Ovary (tissue), 3 donors: ENCODE measurements around the gene TSPAN13.

Experiments
- CTCF ChIP-seq, 3 donors: fragments of 450-650 bp in 2 of 3; fragments of 200-600 bp in 1 of 3; IDR thresholded peaks; one replicate each; pipeline versions ENCODE4 v1.5.1 to v1.8.0; 2016 to 2022; ENCODE audit warnings: antibody characterized with exemption in 3 of 3, mild to moderate bottlenecking in 1 of 3
- EP300 ChIP-seq: sonication (generic); formaldehyde crosslinking; IDR thresholded peaks from one replicate; pipeline ENCODE4 v1.6.1; 2017; ENCODE audit warnings: antibody characterized with exemption
- POLR2A ChIP-seq: fragments of 450-650 bp; IDR thresholded peaks from one replicate; pipeline ENCODE4 v1.6.1; 2017; ENCODE audit warnings: antibody characterized with exemption, mild to moderate bottlenecking, moderate library complexity
- donor health status: DM: no; HTN: no; CAD: no.

GRCh38 chr7:16715928-16716327 is 37.6 kb upstream of the TSPAN13 start:
- no peak for TF ChIP-seq CTCF (IDR thresholded peaks at IDR 0.05)
- TF ChIP-seq POLR2A, result no peak
- no peak for TF ChIP-seq EP300
